Gastrocnemius medialis (tissue), 4 donors: ENCODE measurements around the gene FGF23. TPM values are rescaled to one million over a fixed set of nuclear protein-coding genes. Genes with fewer than 3 reads are reported as not detected.

Source experiments
- ATAC-seq, 2 donors: fragments of 150-250 bp; one replicate each; pipeline ENCODE4 v1.9.1; 2016
- DNase-seq, 2 donors: peaks; one replicate each; pipeline ENCODE4 v3.0.0-alpha.2; 2019
- H3K27ac ChIP-seq, 4 donors: fragments of 200-600 bp; sonication (generic); 1 replicate in 1 of 4; 2 replicates in 3 of 4; pipeline ENCODE4 v1.5.1; 2016 to 2018; ENCODE audit warnings: mild to moderate bottlenecking in 2 of 4, moderate library complexity in 1 of 4
- H3K27me3 ChIP-seq, 3 donors: fragments of 200-600 bp; sonication (generic) in 2 of 3; 1 replicate in 1 of 3; 2 replicates in 2 of 3; pipeline versions ENCODE4 v1.5.1 to v1.6.0; 2016 to 2019; ENCODE audit warnings: mild to moderate bottlenecking in 1 of 3, moderate library complexity in 1 of 3
- H3K36me3 ChIP-seq, 2 donors: fragments of 200-600 bp; sonication (generic) in 1 of 2; one replicate each; pipeline ENCODE4 v1.5.1; 2017 to 2018
- H3K4me1 ChIP-seq, 2 donors: fragments of 200-600 bp; sonication (generic) in 1 of 2; one replicate each; pipeline ENCODE4 v1.5.1; 2016 to 2017; ENCODE audit warnings: mild to moderate bottlenecking in 2 of 2
- H3K4me3 ChIP-seq, 4 donors: fragments of 200-600 bp; sonication (generic) in 3 of 4; 1 replicate in 1 of 4; 2 replicates in 3 of 4; pipeline ENCODE4 v1.5.1; 2016 to 2019; ENCODE audit warnings: mild to moderate bottlenecking in 2 of 4
- H3K9me3 ChIP-seq, 3 donors: fragments of 200-600 bp; sonication (generic) in 2 of 3; 1 replicate in 1 of 3; 2 replicates in 2 of 3; pipeline ENCODE4 v1.5.1; 2016 to 2019
- POLR2A ChIP-seq, 2 donors: fragments of 450-650 bp; IDR thresholded peaks; one replicate each; pipeline ENCODE4 v1.6.1; 2017; ENCODE audit warnings: antibody characterized with exemption in 2 of 2, mild to moderate bottlenecking in 2 of 2, moderate library complexity in 2 of 2
- in situ Hi-C, 4 donors: fragments of 200-750 bp; cut with MboI; loops; one replicate each; pipeline versions ENCODE4 v1.15.0 to v1.8.0; 2017; ENCODE audit warnings: low sequenced_read_pairs in 4 of 4
- intact Hi-C: fragments of 100-400 bp; cut with DNase I; formaldehyde crosslinking; loops from one replicate; pipeline ENCODE4 v1.15.1; 2023; ENCODE audit warnings: low total_unique reads
- total RNA-seq, 4 donors: library from RNA; depleted of rRNA; stranded (reverse); fragments of >200 nt; gene quantifications; one replicate each; pipeline versions ENCODE4 v1.1.0 to v1.2.3, GENCODE V29; 2016
- TF ChIP-seq, protein P1 (sequence below), 5 experiments: fragments of 450-650 bp in 3 of 5; fragments of 200-600 bp in 2 of 5; sonication (generic) in 2 of 5; IDR thresholded peaks in 4 of 5; conservative IDR thresholded peaks in 1 of 5; 1 replicate in 4 of 5; 2 replicates in 1 of 5; pipeline ENCODE4 v1.5.1; 2016 to 2019; ENCODE audit warnings: antibody characterized with exemption in 5 of 5, mild to moderate bottlenecking in 3 of 5, moderate library complexity in 3 of 5

FGF23 gene
- not detected for total RNA-seq

DNA sequence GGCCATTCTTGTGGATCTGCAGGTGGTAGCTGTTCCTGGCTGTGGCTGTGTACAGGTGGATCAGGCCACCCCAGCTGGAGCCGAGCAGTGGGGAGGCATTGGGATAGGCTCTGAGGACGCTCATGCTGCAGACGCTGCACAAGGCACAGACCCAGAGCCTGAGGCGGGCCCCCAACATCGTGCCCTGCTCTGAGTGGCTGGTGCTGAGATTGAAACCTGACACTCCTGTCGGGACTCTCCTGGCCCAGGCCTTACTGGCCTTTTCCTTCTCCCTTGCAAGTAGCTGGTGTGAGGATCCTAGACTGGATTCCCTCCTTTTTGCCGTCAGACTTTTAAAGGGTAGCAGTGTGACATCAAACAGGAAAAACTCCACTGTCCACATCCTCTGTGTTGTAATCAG, at the start of gene FGF23:
Gene FGF23 (minus strand): TSS at position 308 of the 400 bp plus-strand sequence. CDS start 130 bp downstream, at position 178.
- TF ChIP-seq, protein P1, sequence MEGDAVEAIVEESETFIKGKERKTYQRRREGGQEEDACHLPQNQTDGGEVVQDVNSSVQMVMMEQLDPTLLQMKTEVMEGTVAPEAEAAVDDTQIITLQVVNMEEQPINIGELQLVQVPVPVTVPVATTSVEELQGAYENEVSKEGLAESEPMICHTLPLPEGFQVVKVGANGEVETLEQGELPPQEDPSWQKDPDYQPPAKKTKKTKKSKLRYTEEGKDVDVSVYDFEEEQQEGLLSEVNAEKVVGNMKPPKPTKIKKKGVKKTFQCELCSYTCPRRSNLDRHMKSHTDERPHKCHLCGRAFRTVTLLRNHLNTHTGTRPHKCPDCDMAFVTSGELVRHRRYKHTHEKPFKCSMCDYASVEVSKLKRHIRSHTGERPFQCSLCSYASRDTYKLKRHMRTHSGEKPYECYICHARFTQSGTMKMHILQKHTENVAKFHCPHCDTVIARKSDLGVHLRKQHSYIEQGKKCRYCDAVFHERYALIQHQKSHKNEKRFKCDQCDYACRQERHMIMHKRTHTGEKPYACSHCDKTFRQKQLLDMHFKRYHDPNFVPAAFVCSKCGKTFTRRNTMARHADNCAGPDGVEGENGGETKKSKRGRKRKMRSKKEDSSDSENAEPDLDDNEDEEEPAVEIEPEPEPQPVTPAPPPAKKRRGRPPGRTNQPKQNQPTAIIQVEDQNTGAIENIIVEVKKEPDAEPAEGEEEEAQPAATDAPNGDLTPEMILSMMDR (IDR thresholded peaks at IDR 0.05 in 4 of 5, conservative IDR thresholded peaks at IDR 0.05 in 1 of 5), result no peak
- no peak for TF ChIP-seq POLR2A (IDR thresholded peaks at IDR 0.05)
- intact Hi-C loops, result no loop called here
- Histone ChIP-seq H3K36me3 (no peaks in the 10 kb centered on the region), H3K27ac (no peak within 1 kb of the TSS), H3K27me3 (peaks cover 0 to 2% (median 0%) of the 10 kb centered on the region in 3 donors), H3K9me3 (no peaks in the 10 kb centered on the region), H3K4me1 (no peaks in the 10 kb centered on the region), H3K4me3 (no peak within 1 kb of the TSS)
- DNase-seq, result no peak
- ATAC-seq, result no peak
- in situ Hi-C loops, result no loop called here

DNA sequence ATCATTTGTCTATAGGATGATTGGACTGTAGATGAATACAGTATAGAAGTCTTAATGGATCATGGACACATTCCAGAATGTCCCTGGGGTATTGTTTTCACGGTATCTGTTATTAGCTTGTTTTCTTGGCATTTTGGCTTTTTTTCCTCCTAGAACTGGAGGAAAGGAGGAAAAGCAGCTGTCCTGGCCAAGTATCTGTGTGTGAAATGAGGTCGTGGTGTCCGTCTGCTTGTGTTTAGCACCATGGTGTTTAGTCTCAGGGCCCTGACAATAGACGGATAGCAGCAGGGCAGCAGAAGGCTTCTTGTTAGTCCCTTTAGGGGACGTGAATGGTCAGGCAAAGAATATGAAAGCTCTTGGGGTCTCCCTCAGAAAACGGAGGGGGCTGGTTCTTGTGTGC, 44.9 kb upstream of the FGF23 start:
- Histone ChIP-seq H3K36me3 (no peaks in the 10 kb centered on the region), H3K27me3 (no peaks in the 10 kb centered on the region), H3K27ac (no peak overlapping the region), H3K4me1 (no peaks in the 10 kb centered on the region), H3K9me3 (no peaks in the 10 kb centered on the region), H3K4me3 (no peak overlapping the region)
- intact Hi-C loops, result loop anchor here (5.0 kb wide), 1 partner anchor 117 kb away; no protein-coding TSS in a partner anchor
- no peak for DNase-seq
- in situ Hi-C loops, result no loop called here
- TF ChIP-seq, protein P1 (IDR thresholded peaks at IDR 0.05 in 4 of 5, conservative IDR thresholded peaks at IDR 0.05 in 1 of 5), result no peak
- no peak for TF ChIP-seq POLR2A (IDR thresholded peaks at IDR 0.05)
- ATAC-seq, result no peak

DNA sequence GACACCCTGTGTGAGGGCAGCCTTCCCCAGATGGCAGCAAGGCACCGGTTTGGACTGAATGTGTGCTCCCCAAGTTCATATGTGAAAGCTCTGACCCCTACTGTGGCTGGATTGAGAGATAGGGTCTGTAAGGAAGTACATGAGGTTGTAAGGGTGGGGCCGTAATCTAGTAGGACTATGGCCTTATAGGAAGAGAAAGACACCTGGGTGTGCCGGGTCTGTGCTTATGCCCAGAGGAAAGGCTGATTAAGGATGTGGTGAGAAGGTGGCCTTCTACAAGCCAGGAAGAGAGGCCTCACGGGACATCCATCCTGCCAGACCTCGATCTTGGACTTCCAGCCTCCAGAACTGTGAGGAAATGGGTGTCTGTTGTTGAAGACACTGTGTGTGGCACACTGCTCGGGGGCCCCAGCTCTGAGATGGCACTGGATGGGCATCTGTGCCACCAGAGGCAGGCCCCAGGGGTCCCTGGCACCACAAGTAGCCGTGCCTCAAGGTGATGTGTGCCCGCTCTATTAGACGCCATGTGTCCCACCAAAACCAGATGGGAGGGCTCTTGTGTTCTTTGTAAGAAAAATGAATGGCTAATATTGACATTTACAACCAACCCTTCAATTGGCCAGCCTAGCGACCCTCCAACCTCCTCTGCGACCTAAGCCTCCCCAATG, 44.1 kb upstream of the FGF23 start:
- Histone ChIP-seq H3K4me1 (no peaks in the 10 kb centered on the region), H3K27me3 (peaks cover 0 to 3% (median under 1%) of the 10 kb centered on the region in 3 donors), H3K36me3 (no peaks in the 10 kb centered on the region), H3K9me3 (no peaks in the 10 kb centered on the region), H3K27ac (no peak overlapping the region), H3K4me3 (no peak overlapping the region)
- TF ChIP-seq POLR2A (IDR thresholded peaks at IDR 0.05), result no peak
- TF ChIP-seq, protein P1 (IDR thresholded peaks at IDR 0.05 in 4 of 5, conservative IDR thresholded peaks at IDR 0.05 in 1 of 5), result no peak
- no peak for ATAC-seq
- intact Hi-C loops (loop anchor here (5.0 kb wide), 1 partner anchor 116 kb away; no protein-coding TSS in a partner anchor), in situ Hi-C loops (no loop called here)
- no peak for DNase-seq

DNA sequence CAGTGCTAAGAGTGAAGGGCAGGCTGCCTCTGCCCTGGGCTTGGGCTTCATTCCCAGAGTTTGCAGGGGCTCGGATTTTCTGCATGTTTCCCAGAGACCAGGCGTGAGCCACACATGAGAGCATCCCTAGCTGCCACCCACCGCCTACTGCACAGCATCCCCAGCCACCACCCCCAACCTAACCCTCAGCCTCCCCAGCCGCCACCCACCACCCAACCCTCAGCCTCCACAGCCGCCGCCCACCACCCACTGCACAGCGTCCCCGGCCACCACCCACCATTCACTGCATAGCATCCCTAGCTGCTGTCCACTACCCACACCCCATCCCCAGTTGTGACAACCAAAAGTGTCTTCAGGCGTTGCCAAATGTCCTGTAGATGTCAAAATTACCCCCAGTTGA, 43.5 kb upstream of the FGF23 start:
- ATAC-seq, result no peak
- in situ Hi-C loops (no loop called here), intact Hi-C loops (loop anchor here (5.0 kb wide), 1 partner anchor 116 kb away; no protein-coding TSS in a partner anchor)

More for the DNA sequence above, 43.5 kb upstream of the FGF23 start:
- H3K4me1 ChIP-seq, result no peaks in the 10 kb centered on the region
- TF ChIP-seq, protein P1 (IDR thresholded peaks at IDR 0.05 in 4 of 5, conservative IDR thresholded peaks at IDR 0.05 in 1 of 5), result no peak
- TF ChIP-seq POLR2A (IDR thresholded peaks at IDR 0.05), result no peak
- H3K9me3 ChIP-seq, result no peaks in the 10 kb centered on the region
- DNase-seq, result no peak
- no peaks in the 10 kb centered on the region for H3K36me3 ChIP-seq
- no peak overlapping the region for H3K4me3 ChIP-seq
- H3K27ac ChIP-seq, result no peak overlapping the region
- peaks cover 0 to 6% (median 4%) of the 10 kb centered on the region in 3 donors for H3K27me3 ChIP-seq
